GM21423 (cell line): ENCODE results near the gene TAF11L2.
"Not testable (repeated sequence)": the region's sequence is repeated elsewhere in the genome, so short reads cannot be mapped to it uniquely, and the experiment has no call there.

Experiments
- ATAC-seq: cut with Tn5 transposase; IDR thresholded peaks from one replicate; pipeline ENCODE4 v1.9.1; 2021; ENCODE audit warnings: mild to moderate bottlenecking, moderate library complexity; ENCODE audit not compliant: unreplicated experiment

Gene TAF11L2

DNA sequence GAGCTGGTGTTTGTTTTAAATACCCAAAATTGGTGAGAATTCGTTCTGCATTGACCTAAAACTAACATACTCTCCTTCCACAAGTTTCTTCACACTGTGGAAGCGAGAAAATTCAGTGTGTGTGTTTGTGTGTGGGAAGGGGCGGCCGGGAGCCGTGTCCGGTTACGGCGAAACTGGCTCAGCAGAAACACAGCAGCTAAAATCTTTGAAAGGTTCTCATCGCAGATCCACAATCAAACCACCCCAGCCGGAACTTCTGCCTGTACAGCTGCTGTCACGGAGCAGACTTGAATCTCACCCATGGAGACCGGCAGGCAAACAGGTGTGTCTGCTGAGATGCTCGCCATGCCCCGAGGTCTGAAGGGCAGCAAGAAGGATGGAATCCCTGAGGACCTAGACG is 26.9 kb downstream of the TAF11L2 start, which contains the start of gene TAF11L5:
TSS of gene TAF11L5 (plus strand) at position 301 of the 400 bp plus-strand sequence.
- not testable (repeated sequence) for ATAC-seq

DNA sequence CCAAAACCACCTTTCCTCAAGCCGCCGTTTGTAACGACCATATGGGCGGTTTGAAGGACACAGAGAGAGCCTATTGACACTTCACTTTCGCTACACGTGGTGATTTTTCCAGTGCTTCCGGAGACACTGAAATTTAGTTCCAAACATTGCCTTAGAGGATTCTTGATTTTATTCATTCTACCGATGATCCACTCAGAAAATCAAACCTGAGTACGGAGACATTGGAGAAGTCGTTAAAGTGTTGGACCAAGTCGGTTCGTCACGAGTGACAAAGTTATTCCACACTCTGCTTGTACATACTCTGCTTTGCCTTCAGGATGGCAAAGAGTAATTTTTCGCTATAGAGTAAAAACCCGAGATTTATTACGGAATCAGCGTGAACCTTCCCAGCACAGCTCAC is 28.5 kb downstream of the TAF11L2 start:
- not testable (repeated sequence) for ATAC-seq

DNA sequence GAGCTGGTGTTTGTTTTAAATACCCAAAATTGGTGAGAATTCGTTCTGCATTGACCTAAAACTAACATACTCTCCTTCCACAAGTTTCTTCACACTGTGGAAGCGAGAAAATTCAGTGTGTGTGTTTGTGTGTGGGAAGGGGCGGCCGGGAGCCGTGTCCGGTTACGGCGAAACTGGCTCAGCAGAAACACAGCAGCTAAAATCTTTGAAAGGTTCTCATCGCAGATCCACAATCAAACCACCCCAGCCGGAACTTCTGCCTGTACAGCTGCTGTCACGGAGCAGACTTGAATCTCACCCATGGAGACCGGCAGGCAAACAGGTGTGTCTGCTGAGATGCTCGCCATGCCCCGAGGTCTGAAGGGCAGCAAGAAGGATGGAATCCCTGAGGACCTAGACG is 30.3 kb downstream of the TAF11L2 start, which contains the start of gene TAF11L6:
TSS of gene TAF11L6 (plus strand) at position 301 of the 400 bp plus-strand sequence.
- not testable (repeated sequence) for ATAC-seq
